HEK293 (cell line): ENCODE data around the gene MRS2.

ENCODE experiments used
- CTCF ChIA-PET: fragments of 350-600 bp; formaldehyde crosslinking; extraction: SDS; loops from one replicate; lab custom pipeline; 2021; ENCODE audit warnings: antibody characterized with exemption; lab: Yijun Ruan, JAX
- POLR2A ChIA-PET: fragments of 300-600 bp; formaldehyde crosslinking; extraction: SDS; loops from one replicate; lab custom pipeline; 2020; ENCODE audit warnings: antibody characterized with exemption, inconsistent platforms; lab: Yijun Ruan, JAX
- H3K27ac ChIP-seq: fragments of 200-500 bp; sonication (Bioruptor generic); 2 replicates; pipeline ENCODE4 v1.5.1; 2014; ENCODE audit warnings: low read depth, low read length, control low read depth, inconsistent platforms; ENCODE audit errors: extremely low read depth
- H3K36me3 ChIP-seq, 2 experiments: fragments of 200-500 bp in 1 of 2; sonication (Bioruptor generic) in 1 of 2; 1 replicate in 1 of 2; 2 replicates in 1 of 2; pipeline ENCODE4 v1.5.1; 2014 to 2017; ENCODE audit warnings: inconsistent platforms in 2 of 2, low read length in 2 of 2; ENCODE audit not compliant: control insufficient read depth in 2 of 2, insufficient read depth in 1 of 2
- H3K4me1 ChIP-seq: fragments of 200-500 bp; sonication (Bioruptor generic); 2 replicates; pipeline ENCODE4 v1.5.1; 2014; ENCODE audit warnings: mild to moderate bottlenecking, low read length, inconsistent platforms; ENCODE audit not compliant: control insufficient read depth, insufficient read depth
- H3K4me3 ChIP-seq: 2 replicates; pipeline ENCODE4 v1.5.1; 2011; ENCODE audit warnings: low read depth, mild to moderate bottlenecking, control low read depth, low read length, moderate library complexity
- H3K9me3 ChIP-seq: fragments of 200-500 bp; sonication (Bioruptor generic); 2 replicates; pipeline ENCODE4 v1.5.1; 2014; ENCODE audit warnings: low read depth, low read length, inconsistent platforms; ENCODE audit not compliant: control insufficient read depth, insufficient read depth
- HOXC10 ChIP-seq: sonication (generic); formaldehyde crosslinking; IDR thresholded peaks from 2 replicates; pipeline ENCODE4 v1.8.1; 2023; ENCODE audit warnings: mild to moderate bottlenecking, missing genetic modification reagents
- HOXD13 ChIP-seq: sonication (generic); formaldehyde crosslinking; IDR thresholded peaks from 2 replicates; pipeline ENCODE4 v1.8.0; 2022; ENCODE audit warnings: missing genetic modification reagents, borderline replicate concordance
- KLF1 ChIP-seq: fragments of 450-650 bp; formaldehyde crosslinking; IDR thresholded peaks from 2 replicates; pipeline ENCODE4 v1.5.1; 2016; ENCODE audit warnings: missing biosample characterization, missing genetic modification characterization
- MYNN ChIP-seq: fragments of 450-650 bp; formaldehyde crosslinking; IDR thresholded peaks from 2 replicates; pipeline ENCODE4 v1.5.1; 2016; ENCODE audit warnings: missing biosample characterization, missing genetic modification characterization, borderline replicate concordance
- OVOL3 ChIP-seq: fragments of 450-650 bp; formaldehyde crosslinking; IDR thresholded peaks from 2 replicates; pipeline ENCODE4 v1.5.1; 2016; ENCODE audit warnings: missing biosample characterization, missing genetic modification characterization
- SCRT2 ChIP-seq: fragments of 450-650 bp; formaldehyde crosslinking; IDR thresholded peaks from 2 replicates; pipeline ENCODE4 v1.5.1; 2016; ENCODE audit warnings: missing biosample characterization, missing genetic modification characterization
- SETDB1 ChIP-seq: IDR thresholded peaks from one replicate; pipeline ENCODE4 v1.6.1; 2017; ENCODE audit warnings: mild to moderate bottlenecking, low read length, moderate library complexity, mixed read lengths; ENCODE audit not compliant: insufficient read length
- SP7 ChIP-seq: fragments of 450-650 bp; formaldehyde crosslinking; IDR thresholded peaks from 2 replicates; pipeline ENCODE4 v1.5.1; 2016; ENCODE audit warnings: missing biosample characterization, missing genetic modification characterization
- TCF7L2 ChIP-seq: IDR thresholded peaks from 2 replicates; pipeline ENCODE4 v1.6.1; 2011; ENCODE audit warnings: low read depth, mild to moderate bottlenecking, inconsistent platforms, low read length, moderate library complexity, borderline replicate concordance
- ZBTB10 ChIP-seq: fragments of 450-650 bp; formaldehyde crosslinking; IDR thresholded peaks from 2 replicates; pipeline ENCODE4 v1.5.1; 2016; ENCODE audit warnings: missing biosample characterization, missing genetic modification characterization
- ZFHX2 ChIP-seq: fragments of 450-650 bp; formaldehyde crosslinking; conservative IDR thresholded peaks from 2 replicates; pipeline ENCODE4 v1.5.1; 2016; ENCODE audit warnings: missing biosample characterization, missing genetic modification characterization
- ZNF140 ChIP-seq: fragments of 450-650 bp; formaldehyde crosslinking; IDR thresholded peaks from 2 replicates; pipeline ENCODE4 v1.5.1; 2016; ENCODE audit warnings: missing biosample characterization, missing genetic modification characterization
- ZNF157 ChIP-seq: fragments of 450-650 bp; formaldehyde crosslinking; IDR thresholded peaks from 2 replicates; pipeline ENCODE4 v1.5.1; 2016; ENCODE audit warnings: missing biosample characterization, missing genetic modification characterization
- ZNF221 ChIP-seq: fragments of 450-650 bp; formaldehyde crosslinking; IDR thresholded peaks from 2 replicates; pipeline ENCODE4 v1.5.1; 2017; ENCODE audit warnings: missing biosample characterization, missing genetic modification characterization, borderline replicate concordance
- ZNF223 ChIP-seq: fragments of 450-650 bp; formaldehyde crosslinking; IDR thresholded peaks from 2 replicates; pipeline ENCODE4 v1.5.1; 2016; ENCODE audit warnings: missing biosample characterization, missing genetic modification characterization
- ZNF266 ChIP-seq: fragments of 450-650 bp; formaldehyde crosslinking; IDR thresholded peaks from 2 replicates; pipeline ENCODE4 v1.5.1; 2016; ENCODE audit warnings: missing biosample characterization, missing genetic modification characterization, low read depth
- ZNF324 ChIP-seq: fragments of 450-650 bp; formaldehyde crosslinking; IDR thresholded peaks from 2 replicates; pipeline ENCODE4 v1.5.1; 2016; ENCODE audit warnings: missing biosample characterization, missing genetic modification characterization
- ZNF354C ChIP-seq: fragments of 450-650 bp; formaldehyde crosslinking; IDR thresholded peaks from 2 replicates; pipeline ENCODE4 v1.5.1; 2016; ENCODE audit warnings: missing biosample characterization, missing genetic modification characterization, low read depth, borderline replicate concordance
- ZNF394 ChIP-seq: fragments of 450-650 bp; formaldehyde crosslinking; IDR thresholded peaks from 2 replicates; pipeline ENCODE4 v1.5.1; 2016; ENCODE audit warnings: missing biosample characterization, missing genetic modification characterization, mild to moderate bottlenecking, moderate library complexity, borderline replicate concordance
- ZNF398 ChIP-seq: fragments of 450-650 bp; formaldehyde crosslinking; IDR thresholded peaks from 2 replicates; pipeline ENCODE4 v1.5.1; 2017; ENCODE audit warnings: missing biosample characterization, missing genetic modification characterization
- ZNF433 ChIP-seq: fragments of 450-650 bp; formaldehyde crosslinking; IDR thresholded peaks from 2 replicates; pipeline ENCODE4 v1.5.1; 2016; ENCODE audit warnings: missing biosample characterization, missing genetic modification characterization, low read depth
- ZNF513 ChIP-seq: fragments of 450-650 bp; IDR thresholded peaks from 2 replicates; pipeline ENCODE4 v1.5.1; 2018; ENCODE audit warnings: missing biosample characterization, missing genetic modification characterization
- ZNF530 ChIP-seq: fragments of 450-650 bp; formaldehyde crosslinking; IDR thresholded peaks from 2 replicates; pipeline ENCODE4 v1.5.1; 2016; ENCODE audit warnings: low read depth, missing biosample characterization, missing genetic modification characterization
- ZNF560 ChIP-seq: fragments of 450-650 bp; formaldehyde crosslinking; IDR thresholded peaks from 2 replicates; pipeline ENCODE4 v1.5.1; 2017; ENCODE audit warnings: missing biosample characterization, missing genetic modification characterization, borderline replicate concordance
- ZNF596 ChIP-seq: fragments of 450-650 bp; IDR thresholded peaks from 2 replicates; pipeline ENCODE4 v1.5.0; 2018; ENCODE audit warnings: missing biosample characterization, mild to moderate bottlenecking, missing genetic modification characterization, moderate library complexity
- ZNF76 ChIP-seq: fragments of 450-650 bp; formaldehyde crosslinking; IDR thresholded peaks from 2 replicates; pipeline ENCODE4; 2016; ENCODE audit warnings: low read depth, missing biosample characterization, missing genetic modification characterization, borderline replicate concordance
- ZSCAN18 ChIP-seq: fragments of 450-650 bp; formaldehyde crosslinking; IDR thresholded peaks from 2 replicates; pipeline ENCODE4 v1.5.1; 2016; ENCODE audit warnings: missing biosample characterization, missing genetic modification characterization
- ZSCAN4 ChIP-seq: fragments of 450-650 bp; formaldehyde crosslinking; IDR thresholded peaks from 2 replicates; pipeline ENCODE4 v1.5.1; 2017; ENCODE audit warnings: missing biosample characterization, missing genetic modification characterization

MRS2 gene

GRCh38 chr6:24458941-24459340 is 56.2 kb downstream of the MRS2 start:
- no peaks in the 10 kb centered on the region for H3K4me1 ChIP-seq
- CTCF ChIA-PET: interaction anchor here (1.0 to 1.3 kb wide), 2 partner anchors 28 to 35 kb away, joined by 3 to 4 read pairs; no protein-coding TSS in a partner anchor
- H3K9me3 ChIP-seq: no peaks in the 10 kb centered on the region
- no peak overlapping the region for H3K4me3 ChIP-seq
- POLR2A ChIA-PET: no interaction called here
- TF ChIP-seq HOXD13 (CRISPR knock-in tag) (no peak), ZNF560 (no peak), ZNF596 (no peak), ZNF221 (tag by site-specific recombination) (no peak), ZNF433 (tag by site-specific recombination) (no peak), ZNF394 (tag by site-specific recombination) (no peak), ZNF266 (tag by site-specific recombination) (no peak), MYNN (tag by site-specific recombination) (no peak), ZSCAN18 (tag by site-specific recombination) (no peak), ZSCAN4 (tag by site-specific recombination) (no peak), KLF1 (tag by site-specific recombination) (no peak), ZBTB10 (tag by site-specific recombination) (no peak), ZNF513 (tag by site-specific recombination) (no peak)
- H3K27ac ChIP-seq: no peak overlapping the region
- no peaks in the 10 kb centered on the region for H3K36me3 ChIP-seq

GRCh38 chr6:24460966-24461365 is 58.2 kb downstream of the MRS2 start:
- no peaks in the 10 kb centered on the region for H3K4me1 ChIP-seq
- no peaks in the 10 kb centered on the region for H3K9me3 ChIP-seq
- H3K27ac ChIP-seq: no peak overlapping the region
- ChIA-PET POLR2A (no interaction called here), CTCF (interaction anchor here (1.4 kb wide), 1 partner anchor 30 kb away, joined by 7 read pairs; no protein-coding TSS in a partner anchor)
- no peaks in the 10 kb centered on the region for H3K36me3 ChIP-seq
- H3K4me3 ChIP-seq: no peak overlapping the region
- no peak for TF ChIP-seq ZNF398 (tag by site-specific recombination)
- TF ChIP-seq ZFHX2 (tag by site-specific recombination): no peak
- TF ChIP-seq OVOL3 (tag by site-specific recombination): no peak
- TF ChIP-seq ZNF157 (tag by site-specific recombination): no peak
- TF ChIP-seq ZNF560: no peak
- no peak for TF ChIP-seq ZNF140 (tag by site-specific recombination)
- no peak for TF ChIP-seq ZNF354C (tag by site-specific recombination)
- TF ChIP-seq ZNF223: no peak
- TF ChIP-seq ZNF324 (tag by site-specific recombination): no peak
- no peak for TF ChIP-seq HOXC10
- TF ChIP-seq TCF7L2: no peak
- no peak for TF ChIP-seq SCRT2 (tag by site-specific recombination)
- TF ChIP-seq SETDB1: no peak
- no peak for TF ChIP-seq SP7 (tag by site-specific recombination)
- TF ChIP-seq ZNF530: no peak
- TF ChIP-seq ZNF76 (tag by site-specific recombination): no peak
